NCI-H526 (cell line): Measurements from ENCODE around the gene CD247.

Experiments used
- DNase-seq, 2 experiments: peaks; one replicate each; lab custom pipeline; 2025; lab: John Stamatoyannopoulos, UW

Gene CD247

DNA sequence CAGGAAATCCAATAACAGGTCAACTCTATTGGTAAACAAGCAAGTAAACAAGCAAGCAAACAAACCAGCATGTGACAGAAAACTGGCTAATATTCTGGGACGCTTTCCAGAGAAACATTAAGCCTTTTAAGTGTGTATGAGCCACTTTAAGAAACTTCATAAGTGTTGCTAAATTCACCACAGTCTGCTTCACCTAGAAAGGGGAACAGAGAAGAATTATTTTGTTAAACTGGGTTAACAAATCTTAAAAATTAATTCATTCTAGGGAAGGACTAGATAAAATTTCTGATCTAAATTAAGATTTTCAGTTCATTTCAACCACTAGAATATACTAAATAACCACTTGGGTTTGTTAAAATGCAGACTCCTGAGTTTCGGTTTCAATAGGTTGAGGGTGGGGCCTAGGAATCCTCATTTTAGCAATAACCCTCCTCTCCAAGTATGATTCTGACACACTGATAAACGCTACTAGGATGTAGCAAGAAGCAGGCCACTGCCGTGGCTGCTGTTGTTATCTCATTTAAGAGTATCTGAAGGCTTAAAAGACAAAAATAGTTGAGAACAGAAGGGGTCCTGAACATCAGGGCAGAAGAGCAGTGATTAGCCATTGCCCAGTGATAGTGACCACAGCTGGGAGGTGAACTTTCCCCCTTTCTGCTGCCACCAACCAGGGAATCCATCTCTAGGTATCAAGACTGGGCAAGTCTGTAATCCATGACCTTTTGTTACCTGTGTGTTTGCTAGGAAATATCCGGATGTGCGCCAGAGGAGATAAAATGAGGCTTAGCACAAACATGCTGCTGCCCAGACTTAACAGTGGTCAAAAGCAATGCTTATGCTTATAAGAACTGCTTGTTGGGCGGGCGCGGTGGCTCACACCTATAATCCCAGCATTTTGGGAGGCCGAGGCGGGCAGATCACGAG is 24.0 kb upstream of the CD247 start:
- DNase-seq, result no peak

- DNase-seq, result no peak
Observed at GRCh38 chr1:167541610-167542009, 23.3 kb upstream of the CD247 start.

GRCh38 chr1:167541003-167541402 is 22.7 kb upstream of the CD247 start:
- DNase-seq, result no peak

GRCh38 chr1:167538657-167539056 is 20.3 kb upstream of the CD247 start:
- peak in 1 of 2 experiments; percentile 39 for DNase-seq

DNA sequence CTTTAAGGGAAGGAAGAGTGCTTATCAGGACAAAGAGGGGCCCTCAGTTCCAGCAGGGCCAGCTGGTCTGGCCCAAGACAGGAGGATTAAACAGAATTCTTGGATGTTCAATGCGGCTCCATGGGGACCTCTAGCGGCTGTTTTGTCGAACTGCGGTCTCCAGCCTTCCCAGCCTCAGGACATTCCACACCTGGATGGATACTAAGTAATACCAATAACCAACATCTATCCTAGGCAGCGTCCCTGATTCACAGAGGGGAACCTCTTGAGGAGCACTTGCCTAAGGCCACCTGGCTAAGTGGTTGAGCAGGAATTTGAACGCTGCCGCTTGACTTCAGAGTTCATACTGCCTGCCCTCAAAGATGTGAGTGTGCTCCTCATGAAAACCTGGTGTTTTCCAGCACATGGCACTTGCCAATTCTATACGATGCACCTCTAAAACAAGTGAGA is 15.5 kb upstream of the CD247 start:
- peak; percentile 60 to 92 for DNase-seq

DNA sequence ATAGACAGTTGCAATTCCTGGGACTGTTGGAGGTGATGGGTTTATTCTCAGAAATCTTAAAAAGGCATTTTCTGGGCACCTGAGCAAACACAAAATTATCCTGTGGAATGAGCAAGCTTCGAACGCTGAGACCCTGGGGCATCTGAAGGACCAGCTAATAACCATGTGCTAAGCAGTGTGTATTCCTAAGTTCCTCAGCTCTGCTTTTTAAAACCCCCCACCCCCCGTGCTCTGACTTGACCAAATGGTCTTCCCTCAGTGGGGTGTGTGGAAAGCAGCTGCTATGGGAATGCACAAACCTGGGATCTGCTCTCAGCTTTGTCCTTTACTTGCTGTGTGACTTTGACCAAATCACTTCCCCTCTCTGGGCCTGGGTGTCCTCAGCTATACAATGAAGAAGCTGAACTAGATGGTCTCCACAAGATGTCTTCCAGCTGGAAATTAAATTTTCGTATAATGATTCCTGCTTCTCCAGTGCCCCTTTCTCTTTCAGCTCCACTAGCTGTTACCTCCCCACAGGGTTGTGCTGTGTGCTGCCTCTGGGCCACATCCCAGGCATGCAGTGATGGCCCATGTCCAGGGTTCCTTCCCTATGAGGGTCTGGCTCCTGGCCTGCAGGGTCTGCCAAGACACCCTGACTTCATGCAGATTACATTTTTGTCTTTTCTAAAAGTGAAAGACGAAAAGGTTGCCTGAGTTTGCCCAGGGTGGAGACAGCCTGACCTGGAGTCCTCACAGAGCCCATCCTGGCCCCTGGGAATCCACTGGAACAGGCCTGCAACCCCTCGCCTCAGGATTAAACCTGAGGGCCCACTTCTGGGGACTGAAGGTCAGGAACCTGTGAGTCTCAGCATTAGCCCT is 14.9 kb upstream of the CD247 start:
- DNase-seq, result no peak

DNA sequence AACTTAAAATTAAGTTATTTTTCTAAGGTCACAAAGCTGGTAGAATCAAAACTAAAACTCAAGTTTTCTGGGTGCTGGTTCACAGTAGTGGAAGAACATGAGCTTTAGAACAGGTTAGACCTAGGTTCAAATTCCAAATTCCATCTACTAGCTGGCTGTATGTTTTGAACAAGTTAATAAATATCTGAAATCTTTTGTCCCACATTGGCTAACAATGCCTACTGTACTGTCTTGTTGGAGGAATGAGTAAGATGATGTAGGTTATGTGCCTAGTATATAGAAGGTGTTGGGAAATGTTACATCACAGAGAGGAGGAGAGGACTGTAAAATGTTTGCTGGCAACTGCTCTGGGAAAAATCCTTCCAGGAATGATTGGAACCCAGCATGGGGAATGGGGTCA is 14.0 kb upstream of the CD247 start:
- no peak for DNase-seq

DNA sequence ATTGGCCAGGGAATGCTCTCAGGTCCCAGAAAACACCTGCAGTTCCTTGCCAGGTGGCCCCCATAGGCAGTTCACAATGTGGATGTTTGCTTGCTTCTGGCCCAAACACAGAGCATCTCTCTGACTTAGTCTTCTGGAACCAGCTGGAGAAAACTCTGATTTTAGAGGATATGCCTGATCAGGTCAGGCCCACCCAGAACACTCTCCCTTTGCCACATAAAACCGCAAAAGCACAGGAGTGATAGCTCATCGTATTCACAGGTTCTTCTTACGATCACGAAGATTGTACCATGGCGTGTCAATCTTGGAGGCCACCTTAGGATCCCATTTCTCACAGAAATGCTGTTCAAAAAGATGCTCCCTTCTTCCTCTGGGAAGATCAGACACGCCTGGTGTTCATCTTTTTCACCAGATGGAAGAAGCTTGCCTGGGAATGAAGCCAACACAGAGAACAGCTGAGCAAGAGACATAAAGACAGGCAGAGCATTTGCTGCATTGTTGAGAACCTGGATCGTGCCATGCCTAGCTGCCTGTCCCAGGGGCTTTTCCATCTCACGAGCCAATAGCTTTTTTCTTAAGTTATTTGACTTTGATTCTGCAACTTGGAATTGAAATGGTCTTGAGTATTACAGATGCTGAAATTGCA is 11.6 kb upstream of the CD247 start:
- no peak for DNase-seq

DNA sequence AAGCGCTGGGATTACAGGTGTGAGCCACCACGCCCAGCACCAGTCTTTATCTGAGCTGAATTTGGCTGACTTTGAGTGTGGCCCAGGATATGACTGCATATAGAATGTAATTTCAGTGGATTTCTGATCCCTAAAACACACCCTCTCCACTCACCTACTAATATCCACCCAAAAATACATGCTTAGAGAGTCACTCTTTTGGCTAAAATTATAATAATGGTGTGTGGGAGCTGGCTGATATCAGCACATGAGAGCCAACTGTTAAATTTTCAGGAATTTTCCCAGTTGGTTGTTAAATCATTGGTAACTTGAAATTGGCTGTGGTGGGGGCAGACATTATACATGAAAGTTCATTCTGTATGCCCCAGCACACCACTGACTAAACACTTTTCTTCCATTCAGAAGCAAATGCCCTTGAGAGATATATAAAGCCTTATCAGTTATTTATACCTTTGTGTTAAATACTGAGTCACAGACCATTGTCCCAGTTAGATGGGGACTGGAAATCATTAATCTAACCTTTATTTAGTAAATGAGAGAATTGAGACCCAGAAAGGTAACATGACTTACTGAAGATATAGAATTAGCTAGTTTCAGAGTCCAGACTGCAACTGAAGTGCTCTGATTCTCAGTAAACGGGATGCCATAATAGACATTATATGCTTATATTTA is 9.9 kb upstream of the CD247 start:
- DNase-seq, result no peak

GRCh38 chr1:167526667-167527383 is 8.5 kb upstream of the CD247 start:
- DNase-seq, result no peak

- no peak for DNase-seq
Observed at GRCh38 chr1:167524651-167525050, 6.3 kb upstream of the CD247 start.

DNA sequence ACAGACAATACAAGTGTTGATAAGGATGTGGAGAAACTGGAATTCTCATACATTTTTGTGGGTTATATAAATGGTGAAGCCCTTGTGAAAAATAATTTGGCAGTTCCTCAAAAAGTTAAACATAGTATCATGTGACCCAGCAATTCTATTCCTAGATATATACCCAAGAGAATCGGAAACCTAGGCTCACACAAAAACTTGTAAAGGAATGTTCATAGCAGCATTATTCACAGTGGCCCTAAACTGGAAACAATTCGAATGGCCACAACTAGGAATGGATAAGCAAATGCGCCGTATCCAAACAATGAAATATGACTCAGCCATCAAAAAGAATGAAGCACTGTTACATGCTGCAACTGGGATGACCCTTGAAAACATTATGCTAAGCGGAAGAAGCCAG is 3.9 kb upstream of the CD247 start:
- DNase-seq, result no peak

- DNase-seq, result no peak
Observed at GRCh38 chr1:167520711-167521206, 2.4 kb upstream of the CD247 start.

DNA sequence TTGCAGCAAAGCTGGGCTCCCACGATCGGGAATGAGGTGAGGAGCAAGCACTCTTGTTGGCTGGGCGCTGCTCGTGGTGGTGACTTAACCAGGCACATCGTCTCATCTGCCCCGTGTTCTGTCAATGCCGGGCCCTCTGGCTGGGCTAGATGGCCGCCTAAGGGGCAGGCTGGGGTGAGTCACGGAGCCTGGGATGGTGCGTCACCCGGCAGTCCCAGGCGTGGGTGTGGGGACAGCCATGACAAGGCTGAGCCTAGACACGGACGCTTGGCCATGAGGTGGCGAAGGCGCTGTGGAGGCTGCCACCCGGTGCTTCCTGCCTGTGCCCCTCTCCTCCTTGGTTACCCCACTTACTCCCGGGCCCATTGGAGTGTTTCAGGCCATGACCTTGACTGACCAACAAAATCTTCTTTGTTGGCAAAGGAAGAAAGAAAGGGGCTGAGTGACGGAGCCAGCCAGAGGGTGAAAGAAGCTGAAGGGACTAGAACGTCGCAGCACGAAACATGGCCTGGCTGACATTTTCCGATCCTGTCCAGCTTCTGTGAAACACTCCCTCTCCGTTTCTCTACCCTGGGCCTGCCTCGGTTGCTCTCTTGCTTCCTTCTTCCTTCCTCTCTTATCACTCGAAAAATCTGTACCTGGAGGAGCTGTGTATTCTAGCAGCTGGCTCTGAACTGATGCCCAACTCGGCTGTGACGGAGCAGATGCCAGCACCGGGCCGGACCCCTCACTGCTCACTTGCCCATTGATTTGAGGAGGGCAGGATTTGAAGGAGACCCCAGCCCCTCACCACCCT is 596 bp downstream of the CD247 start:
- no peak for DNase-seq

GRCh38 chr1:167516404-167517388 is 1.6 kb downstream of the CD247 start:
- DNase-seq, result no peak

DNA sequence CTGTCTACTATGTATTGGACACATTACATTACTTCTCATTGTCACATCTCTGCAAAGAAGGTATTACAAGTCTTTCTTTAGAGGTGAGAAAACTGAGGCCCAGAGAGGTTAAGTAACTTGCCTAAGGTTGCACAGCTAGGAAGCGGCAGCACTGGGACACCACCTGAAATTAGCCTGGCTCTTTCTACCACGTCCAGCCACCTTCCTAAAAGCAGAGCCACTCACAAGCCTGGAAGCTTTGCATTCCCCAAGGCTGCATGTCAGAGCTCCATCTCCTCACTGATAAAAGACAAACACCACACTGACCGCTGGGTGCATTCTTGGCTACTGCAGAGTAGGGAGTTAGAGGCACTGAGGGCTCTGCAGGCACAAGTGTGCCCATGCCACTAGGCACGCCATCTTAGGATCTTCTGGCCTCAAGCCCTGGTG is 2.4 kb downstream of the CD247 start:
- DNase-seq, result no peak

GRCh38 chr1:167515461-167515860 is 2.9 kb downstream of the CD247 start:
- DNase-seq, result no peak

GRCh38 chr1:167514288-167514687 is 4.0 kb downstream of the CD247 start:
- no peak for DNase-seq
